Mucosa of descending colon (tissue), 3 donors: ENCODE results near the gene ABHD6. TPM values are rescaled to one million over a fixed set of nuclear protein-coding genes. Genes with fewer than 3 reads are reported as not detected.

ENCODE experiments used
- ATAC-seq: fragments of 200-7000 bp; cut with Tn5 transposase; one replicate; pipeline ENCODE4 v1.9.1; 2020; ENCODE audit warnings: mild to moderate bottlenecking, moderate library complexity
- DNase-seq, 3 donors: peaks; one replicate each; pipeline ENCODE4 v3.0.0-alpha.2; 2020
- H3K36me3 ChIP-seq: fragments of 200-600 bp; one replicate; pipeline ENCODE4 v1.8.0; 2021; ENCODE audit warnings: low read depth, mild to moderate bottlenecking
- H3K4me1 ChIP-seq: fragments of 200-600 bp; one replicate; pipeline ENCODE4 v1.8.0; 2021; ENCODE audit warnings: low read depth, mild to moderate bottlenecking
- H3K4me3 ChIP-seq: fragments of 200-600 bp; one replicate; pipeline ENCODE4 v1.8.0; 2021; ENCODE audit warnings: mild to moderate bottlenecking
- H3K9me3 ChIP-seq: fragments of 200-600 bp; one replicate; pipeline ENCODE4 v1.8.0; 2021; ENCODE audit warnings: mild to moderate bottlenecking
- intact Hi-C, 2 donors: fragments of 100-400 bp; cut with DNase I in 1 of 2; cut with micrococcal nuclease in 1 of 2; formaldehyde crosslinking; loops; one replicate each; pipeline versions ENCODE4 v1.11.0 to v1.11.1; 2022; cut with DNase I, micrococcal nuclease
- total RNA-seq, 3 donors: library from RNA; stranded (reverse); fragmentation: NEBNext Ultra II Directional in 2 of 3; extraction: Animal tissue kit (Norgen Biotek cat#: 25700) in 2 of 3; gene quantifications; one replicate each; pipeline versions ENCODE4 v1.2.1 to v1.2.4, GENCODE V29; 2021 to 2023
- TF ChIP-seq, protein P1 (sequence below): fragments of 200-600 bp; IDR thresholded peaks from one replicate; pipeline ENCODE4 v1.8.0; 2022; ENCODE audit warnings: antibody characterized with exemption, mild to moderate bottlenecking
- donor health status: DM: no; HTN: no; CAD: no; lungs with moderate emphysema.
- donor health status: DM: no; HTN: no; CAD: no.
- donor health status: DM: no; HTN: yes; CAD: no.

Gene ABHD6
- total RNA-seq, 3 donors from 2014 or later: 25.7 to 38.4 (median 26.7) TPM

- no peak for DNase-seq
- Histone ChIP-seq H3K4me1 (no peaks in the 10 kb centered on the region), H3K36me3 (no peaks in the 10 kb centered on the region), H3K9me3 (no peaks in the 10 kb centered on the region), H3K4me3 (no peak overlapping the region)
- intact Hi-C loops: no loop called here
- TF ChIP-seq, protein P1, sequence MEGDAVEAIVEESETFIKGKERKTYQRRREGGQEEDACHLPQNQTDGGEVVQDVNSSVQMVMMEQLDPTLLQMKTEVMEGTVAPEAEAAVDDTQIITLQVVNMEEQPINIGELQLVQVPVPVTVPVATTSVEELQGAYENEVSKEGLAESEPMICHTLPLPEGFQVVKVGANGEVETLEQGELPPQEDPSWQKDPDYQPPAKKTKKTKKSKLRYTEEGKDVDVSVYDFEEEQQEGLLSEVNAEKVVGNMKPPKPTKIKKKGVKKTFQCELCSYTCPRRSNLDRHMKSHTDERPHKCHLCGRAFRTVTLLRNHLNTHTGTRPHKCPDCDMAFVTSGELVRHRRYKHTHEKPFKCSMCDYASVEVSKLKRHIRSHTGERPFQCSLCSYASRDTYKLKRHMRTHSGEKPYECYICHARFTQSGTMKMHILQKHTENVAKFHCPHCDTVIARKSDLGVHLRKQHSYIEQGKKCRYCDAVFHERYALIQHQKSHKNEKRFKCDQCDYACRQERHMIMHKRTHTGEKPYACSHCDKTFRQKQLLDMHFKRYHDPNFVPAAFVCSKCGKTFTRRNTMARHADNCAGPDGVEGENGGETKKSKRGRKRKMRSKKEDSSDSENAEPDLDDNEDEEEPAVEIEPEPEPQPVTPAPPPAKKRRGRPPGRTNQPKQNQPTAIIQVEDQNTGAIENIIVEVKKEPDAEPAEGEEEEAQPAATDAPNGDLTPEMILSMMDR: no peak
- ATAC-seq: no peak
These were observed 3.1 kb upstream of the ABHD6 start for GRCh38 chr3:58234516-58234931.

DNA sequence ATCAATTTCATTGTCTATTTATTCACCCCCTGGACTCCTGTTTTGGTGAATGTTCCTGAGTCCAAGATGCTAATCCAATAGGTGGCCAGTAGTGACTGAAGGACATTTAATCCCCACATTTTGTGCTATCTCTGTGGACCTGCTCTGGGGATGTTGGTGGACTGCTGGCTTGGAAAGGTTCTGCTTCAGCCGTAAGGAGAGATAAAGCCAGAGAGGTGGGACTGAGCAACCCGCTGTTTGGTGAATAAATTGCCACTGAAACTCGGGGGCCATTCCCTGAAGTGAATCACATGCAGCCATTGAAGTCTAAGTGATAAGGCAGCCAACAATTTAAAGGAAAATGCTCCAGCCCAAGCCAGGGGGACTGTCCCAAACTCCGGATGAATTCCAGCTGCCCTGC, 1.6 kb upstream of the ABHD6 start:
- no peaks in the 10 kb centered on the region for H3K9me3 ChIP-seq
- no peaks in the 10 kb centered on the region for H3K4me1 ChIP-seq
- no peak overlapping the region for H3K4me3 ChIP-seq
- H3K36me3 ChIP-seq: no peaks in the 10 kb centered on the region
- TF ChIP-seq, protein P1: no peak
- ATAC-seq (no peak), DNase-seq (no peak)
- intact Hi-C loops: no loop called here

GRCh38 chr3:58236527-58237237, 910 bp upstream of the ABHD6 start:
- no peaks in the 10 kb centered on the region for H3K9me3 ChIP-seq
- TF ChIP-seq, protein P1: no peak
- H3K4me1 ChIP-seq: peaks cover 4% of the 10 kb centered on the region
- no peaks in the 10 kb centered on the region for H3K36me3 ChIP-seq
- peak; percentile 8 for ATAC-seq
- DNase-seq: peak; percentile 41 to 63 (median 55)
- intact Hi-C loops: no loop called here
- peak overlapping the region; percentile 54 for H3K4me3 ChIP-seq

DNA sequence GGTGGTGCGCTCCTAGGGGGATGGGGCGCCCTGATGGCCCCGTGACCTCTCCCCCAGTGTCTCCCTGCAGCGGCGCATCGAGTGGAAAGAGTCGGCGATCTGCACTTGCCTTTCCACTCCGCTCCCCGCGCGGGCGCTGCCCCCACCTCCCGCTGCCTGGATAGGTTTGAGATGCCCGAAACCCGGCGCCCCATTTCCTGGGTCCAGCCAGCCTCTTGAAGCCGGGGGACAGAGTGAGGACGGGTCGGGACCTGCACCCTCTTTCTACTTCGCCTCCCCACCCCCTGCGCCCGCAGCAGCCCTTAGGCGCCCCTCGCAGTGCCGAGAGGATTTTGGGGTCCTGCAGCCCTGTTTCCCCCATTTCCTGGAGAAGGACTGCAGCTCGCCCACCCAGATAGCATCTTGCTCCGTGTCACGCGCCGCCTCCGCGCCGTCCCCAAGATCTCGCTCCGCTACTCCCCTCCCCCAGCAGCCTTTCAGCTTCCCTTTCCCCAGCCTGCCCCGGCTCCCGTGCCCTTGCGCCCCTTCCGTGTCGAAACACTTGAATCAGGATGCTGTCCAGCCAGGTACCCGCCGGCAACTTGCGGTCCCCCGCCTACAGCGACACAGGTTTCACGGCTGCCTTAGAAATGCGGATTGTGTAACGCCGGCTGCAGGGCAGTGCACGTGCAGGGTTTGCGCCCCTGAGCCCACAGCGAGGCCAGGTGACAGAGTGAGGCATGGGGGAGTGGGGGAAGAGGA, 519 bp downstream of the ABHD6 start:
- TF ChIP-seq, protein P1: no peak
- no peaks in the 10 kb centered on the region for H3K9me3 ChIP-seq
- peaks cover 6% of the 10 kb centered on the region for H3K4me1 ChIP-seq

GRCh38 chr3:58238830-58239229, 1.2 kb downstream of the ABHD6 start:
- intact Hi-C loops: no loop called here
- H3K36me3 ChIP-seq: no peaks in the 10 kb centered on the region
- TF ChIP-seq, protein P1: no peak

More for the DNA sequence above, 519 bp downstream of the ABHD6 start:
- DNase-seq: peak; percentile 66 to 86 (median 69)
- ATAC-seq: peak; percentile 74
- Histone ChIP-seq H3K4me3 (peak overlapping the region; percentile 54), H3K36me3 (no peaks in the 10 kb centered on the region)
- intact Hi-C loops: no loop called here

More at GRCh38 chr3:58238830-58239229, 1.2 kb downstream of the ABHD6 start:
- ATAC-seq: no peak
- Histone ChIP-seq H3K4me1 (peaks cover 6% of the 10 kb centered on the region), H3K4me3 (no peak overlapping the region), H3K9me3 (no peaks in the 10 kb centered on the region)
- DNase-seq: no peak
